GM12874 (cell line): Measurements from ENCODE around the gene KRTAP10-2.
"Not testable (repeated sequence)": the region's sequence is repeated elsewhere in the genome, so short reads cannot be mapped to it uniquely, and the experiment has no call there.

Experiments
- CTCF ChIP-seq: IDR thresholded peaks from 2 replicates; pipeline ENCODE4 v1.5.1; 2011; ENCODE audit warnings: low read depth, mild to moderate bottlenecking, control low read depth, low read length, moderate library complexity; ENCODE audit not compliant: insufficient read depth

Gene KRTAP10-2

GRCh38 chr21:44583089-44583799 is 31.9 kb upstream of the KRTAP10-2 start:
- TF ChIP-seq CTCF, result no peak

DNA sequence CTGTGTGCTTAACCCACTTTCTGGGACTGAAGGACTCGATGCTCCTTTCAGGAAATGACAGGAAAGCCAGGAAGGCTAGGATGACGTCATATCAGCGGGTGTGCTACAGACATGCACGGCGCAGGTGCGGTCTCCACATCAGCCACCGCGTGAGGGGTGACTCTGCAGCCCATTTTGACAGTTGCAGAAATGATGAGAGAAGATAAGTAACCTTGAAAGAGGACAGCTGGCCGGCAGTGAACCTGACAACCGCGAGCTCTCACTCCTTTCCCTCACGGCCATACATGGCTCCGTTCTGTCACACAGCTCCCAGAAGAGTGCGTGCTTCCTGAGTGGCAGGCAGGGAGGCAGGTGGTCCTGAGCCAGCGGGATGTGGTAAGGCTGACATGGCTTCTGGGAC is 30.8 kb upstream of the KRTAP10-2 start:
- TF ChIP-seq CTCF, result no peak

GRCh38 chr21:44581158-44581557 is 29.9 kb upstream of the KRTAP10-2 start:
- TF ChIP-seq CTCF, result no peak

GRCh38 chr21:44580231-44580821 is 29.0 kb upstream of the KRTAP10-2 start, which contains the start of gene KRTAP10-5:
Gene KRTAP10-5 (minus strand): TSS chr21:44580604. CDS start chr21:44580578, 26 bp downstream.
- TF ChIP-seq CTCF, result not testable (repeated sequence)

GRCh38 chr21:44579833-44580144 is 28.5 kb upstream of the KRTAP10-2 start:
- no peak for TF ChIP-seq CTCF

DNA sequence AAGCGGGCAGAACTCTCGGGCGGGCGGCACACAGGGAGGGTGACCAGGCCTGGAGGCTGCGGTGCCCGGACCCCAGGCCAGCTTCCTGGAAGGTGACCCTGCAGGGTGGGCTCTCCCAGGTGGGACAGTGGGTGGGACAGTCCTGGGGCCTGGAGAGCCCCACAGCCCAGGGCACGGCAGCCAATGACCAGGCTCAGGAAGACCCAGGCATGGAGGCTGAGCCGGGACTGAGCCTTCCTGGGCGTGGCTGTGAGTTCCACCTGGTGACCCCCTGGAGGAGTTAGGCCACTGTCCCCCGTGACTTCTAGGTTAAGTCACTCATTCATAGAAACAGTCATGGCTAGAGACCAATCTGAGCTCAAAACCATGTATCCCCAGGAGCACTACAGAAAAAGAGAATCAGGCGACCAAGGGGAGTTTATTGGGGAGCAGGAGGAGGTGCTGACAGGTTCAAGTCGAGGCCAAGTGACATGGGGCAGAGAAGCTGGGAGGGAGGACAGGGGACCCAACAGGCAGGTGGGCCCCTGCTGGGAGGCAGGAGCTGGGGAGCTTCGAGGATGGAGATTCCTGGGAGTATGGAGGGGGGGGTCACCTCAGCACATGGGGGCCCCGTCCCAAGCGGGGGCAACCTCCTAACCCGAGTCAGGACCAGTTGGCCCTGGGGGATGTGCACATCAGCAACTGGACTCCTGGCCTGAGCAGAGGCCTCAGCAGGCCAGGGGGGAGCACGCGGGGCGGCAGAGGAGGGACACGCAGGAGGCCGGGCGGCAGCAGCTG is 27.9 kb upstream of the KRTAP10-2 start:
- TF ChIP-seq CTCF, result no peak

DNA sequence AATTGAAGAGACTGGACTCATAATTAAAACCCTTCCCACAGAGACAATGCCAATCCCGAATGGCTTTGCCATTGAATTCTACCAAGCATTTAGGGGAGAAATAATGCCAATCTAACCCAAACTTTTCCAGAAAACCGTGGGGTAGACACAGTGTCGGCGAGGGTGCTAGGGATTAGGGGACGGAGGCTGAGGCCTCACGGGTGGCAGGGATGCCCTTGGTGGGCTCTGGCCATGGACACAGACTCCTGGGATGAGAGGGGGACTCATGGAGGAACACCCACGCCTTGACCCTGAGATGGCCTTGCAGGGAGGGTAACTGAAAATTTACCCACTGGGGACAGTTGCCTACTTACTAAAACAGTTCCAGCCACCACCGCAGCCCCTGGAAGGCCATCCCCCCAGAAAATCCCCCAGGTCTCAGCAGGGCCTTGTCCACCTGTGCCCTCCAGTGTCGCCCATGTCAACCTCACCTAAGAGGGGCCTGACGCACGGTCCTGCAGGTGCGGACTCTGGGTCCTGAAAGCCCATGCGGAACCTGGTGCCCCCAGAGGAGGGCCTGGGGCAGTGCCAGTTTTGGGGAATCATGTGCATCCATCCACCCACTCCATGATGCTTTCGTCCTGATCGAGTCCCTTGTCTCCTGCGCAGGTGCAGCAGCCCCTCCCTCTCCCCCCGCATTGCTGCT is 27.2 kb upstream of the KRTAP10-2 start:
- no peak for TF ChIP-seq CTCF
